RWPE2 (cell line): ENCODE results near the gene FBXL17.

Experiments
- ATAC-seq: fragments of 200-7000 bp; cut with Tn5 transposase; 3 replicates; pipeline ENCODE4 v1.9.1; 2021; ENCODE audit warnings: low read depth
- DNase-seq: peaks from one replicate; pipeline ENCODE4 v3.0.0-alpha.2; 2020; ENCODE audit warnings: low spot score
- H3K27ac ChIP-seq: fragments of 450-650 bp; 2 replicates; pipeline ENCODE4 v1.5.1; 2017; ENCODE audit warnings: mild to moderate bottlenecking; ENCODE audit not compliant: poor library complexity, severe bottlenecking
- H3K27me3 ChIP-seq: fragments of 250-450 bp; sonication (Bioruptor Pico); 2 replicates; pipeline ENCODE4 v1.5.1; 2021; ENCODE audit warnings: mild to moderate bottlenecking, moderate library complexity; ENCODE audit not compliant: insufficient read depth, poor library complexity, severe bottlenecking
- H3K36me3 ChIP-seq: fragments of 250-450 bp; sonication (Bioruptor Pico); 2 replicates; pipeline ENCODE4 v1.5.1; 2020; ENCODE audit warnings: low read depth, mild to moderate bottlenecking, moderate library complexity
- H3K4me1 ChIP-seq: fragments of 250-450 bp; sonication (Bioruptor Pico); 2 replicates; pipeline ENCODE4 v1.5.1; 2021; ENCODE audit warnings: mild to moderate bottlenecking, moderate library complexity; ENCODE audit not compliant: insufficient read depth, poor library complexity, severe bottlenecking
- H3K4me3 ChIP-seq: fragments of 250-450 bp; sonication (Bioruptor Pico); 2 replicates; pipeline ENCODE4 v1.5.1; 2021; ENCODE audit warnings: mild to moderate bottlenecking, moderate library complexity; ENCODE audit not compliant: severe bottlenecking
- H3K9me3 ChIP-seq: fragments of 250-450 bp; sonication (Bioruptor Pico); 2 replicates; pipeline ENCODE4 v1.5.1; 2021; ENCODE audit warnings: mild to moderate bottlenecking, moderate library complexity; ENCODE audit not compliant: severe bottlenecking
- TF ChIP-seq, protein P1 (sequence below): fragments of 450-650 bp; IDR thresholded peaks from one replicate; pipeline ENCODE4 v1.5.1; 2017; ENCODE audit warnings: mild to moderate bottlenecking, moderate library complexity; ENCODE audit not compliant: poor library complexity, severe bottlenecking

Gene FBXL17

DNA sequence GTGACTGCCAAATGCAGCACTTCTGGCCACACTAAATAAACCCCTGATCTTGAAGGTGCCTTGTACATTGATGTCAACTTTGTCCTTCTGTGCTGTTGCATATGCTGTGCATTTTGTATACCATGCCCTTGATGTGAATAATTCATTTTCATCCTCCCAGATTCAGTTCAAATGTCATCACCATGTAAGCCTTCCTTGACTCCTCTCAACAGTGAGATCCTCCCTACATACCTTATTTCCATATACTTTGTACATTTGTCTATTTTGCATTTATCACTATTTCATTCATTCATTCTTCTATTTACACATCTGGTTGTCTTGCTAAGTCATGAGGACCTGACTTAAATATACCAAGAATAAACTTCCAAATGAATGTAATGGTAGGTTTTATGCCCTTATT, 438.0 kb downstream of the FBXL17 start:
- Histone ChIP-seq H3K27me3 (no peaks in the 10 kb centered on the region), H3K27ac (no peak overlapping the region), H3K36me3 (no peaks in the 10 kb centered on the region), H3K9me3 (no peaks in the 10 kb centered on the region), H3K4me3 (no peak overlapping the region), H3K4me1 (no peaks in the 10 kb centered on the region)
- ATAC-seq, result no peak
- TF ChIP-seq, protein P1, sequence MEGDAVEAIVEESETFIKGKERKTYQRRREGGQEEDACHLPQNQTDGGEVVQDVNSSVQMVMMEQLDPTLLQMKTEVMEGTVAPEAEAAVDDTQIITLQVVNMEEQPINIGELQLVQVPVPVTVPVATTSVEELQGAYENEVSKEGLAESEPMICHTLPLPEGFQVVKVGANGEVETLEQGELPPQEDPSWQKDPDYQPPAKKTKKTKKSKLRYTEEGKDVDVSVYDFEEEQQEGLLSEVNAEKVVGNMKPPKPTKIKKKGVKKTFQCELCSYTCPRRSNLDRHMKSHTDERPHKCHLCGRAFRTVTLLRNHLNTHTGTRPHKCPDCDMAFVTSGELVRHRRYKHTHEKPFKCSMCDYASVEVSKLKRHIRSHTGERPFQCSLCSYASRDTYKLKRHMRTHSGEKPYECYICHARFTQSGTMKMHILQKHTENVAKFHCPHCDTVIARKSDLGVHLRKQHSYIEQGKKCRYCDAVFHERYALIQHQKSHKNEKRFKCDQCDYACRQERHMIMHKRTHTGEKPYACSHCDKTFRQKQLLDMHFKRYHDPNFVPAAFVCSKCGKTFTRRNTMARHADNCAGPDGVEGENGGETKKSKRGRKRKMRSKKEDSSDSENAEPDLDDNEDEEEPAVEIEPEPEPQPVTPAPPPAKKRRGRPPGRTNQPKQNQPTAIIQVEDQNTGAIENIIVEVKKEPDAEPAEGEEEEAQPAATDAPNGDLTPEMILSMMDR, result no peak
- no peak for DNase-seq

DNA sequence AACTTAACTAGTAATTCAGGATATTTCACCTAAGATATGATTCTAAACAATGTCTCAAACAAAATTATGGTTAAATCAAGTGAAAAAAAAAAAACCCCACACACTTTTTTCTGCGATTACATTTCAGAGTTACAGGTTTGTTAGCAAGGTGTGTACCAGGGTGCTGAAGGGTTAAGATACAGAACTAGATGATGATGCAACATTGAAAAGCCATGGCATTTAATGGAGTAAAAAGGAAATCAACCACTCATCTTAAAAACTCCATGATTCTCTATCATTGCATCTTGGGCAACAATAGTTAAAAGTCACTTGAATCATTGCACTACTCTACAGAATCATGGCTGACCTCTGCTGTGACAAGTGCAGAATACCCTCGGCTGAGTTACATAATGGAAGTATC, 440.9 kb downstream of the FBXL17 start:
- no peaks in the 10 kb centered on the region for H3K36me3 ChIP-seq
- H3K9me3 ChIP-seq, result no peaks in the 10 kb centered on the region
- DNase-seq (no peak), ATAC-seq (no peak)
- no peaks in the 10 kb centered on the region for H3K4me1 ChIP-seq
- no peak overlapping the region for H3K4me3 ChIP-seq
- H3K27ac ChIP-seq, result no peak overlapping the region
- TF ChIP-seq, protein P1, result no peak
- no peaks in the 10 kb centered on the region for H3K27me3 ChIP-seq

DNA sequence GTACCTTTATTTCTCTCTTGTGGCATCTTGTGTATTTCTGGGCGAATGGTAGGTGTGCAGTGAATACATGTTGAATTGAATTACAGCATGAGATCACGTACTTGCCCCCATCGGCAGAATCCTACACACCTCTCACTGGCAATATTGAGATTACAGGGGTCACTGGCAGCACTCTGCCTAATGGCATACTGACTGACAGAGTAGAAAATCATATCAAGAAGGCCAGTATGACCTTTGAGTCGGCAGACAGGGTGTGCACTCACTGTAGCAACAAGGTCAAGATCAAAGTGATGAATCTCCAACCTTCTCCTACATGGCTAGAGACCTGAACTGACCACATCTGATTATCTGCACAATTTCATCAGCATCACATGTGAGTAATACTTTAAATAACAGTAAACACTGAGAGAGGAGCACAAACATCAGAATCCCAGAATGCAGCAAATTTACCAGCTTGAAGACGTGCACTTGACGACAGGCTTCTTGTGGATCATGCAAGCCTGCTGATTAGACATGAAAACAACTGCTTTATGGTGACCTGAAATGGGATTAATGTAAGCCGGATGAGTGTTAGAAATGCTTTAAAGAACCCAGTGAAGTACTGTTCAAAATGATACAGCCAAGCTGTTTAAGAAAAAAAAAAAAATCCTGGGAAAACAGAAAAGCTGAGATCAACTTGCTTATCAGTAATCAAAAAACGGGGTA, 444.1 kb downstream of the FBXL17 start:
- H3K4me3 ChIP-seq, result no peak overlapping the region
- H3K27ac ChIP-seq, result no peak overlapping the region
- no peaks in the 10 kb centered on the region for H3K9me3 ChIP-seq
- no peaks in the 10 kb centered on the region for H3K27me3 ChIP-seq
- no peaks in the 10 kb centered on the region for H3K4me1 ChIP-seq
- TF ChIP-seq, protein P1, result no peak
- no peak for ATAC-seq
- H3K36me3 ChIP-seq, result no peaks in the 10 kb centered on the region
- no peak for DNase-seq

DNA sequence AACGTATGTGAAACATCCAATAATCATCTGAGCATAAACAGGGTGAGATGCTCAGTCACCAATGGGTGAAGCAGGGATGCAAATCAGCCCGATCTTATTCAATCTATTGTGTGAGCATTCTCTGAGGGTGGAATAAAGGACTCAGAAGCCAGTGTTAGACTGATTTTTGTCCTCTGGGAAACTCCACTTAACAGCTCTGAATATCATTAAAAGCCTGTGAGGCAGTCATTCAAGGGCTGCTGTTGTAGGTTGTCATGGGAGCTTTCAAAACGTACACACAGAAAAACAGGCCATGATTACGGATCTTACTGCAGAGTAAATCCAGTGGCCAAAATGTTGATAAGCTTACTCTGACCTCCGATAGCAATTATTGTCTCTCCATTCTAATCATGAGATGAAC, 444.7 kb downstream of the FBXL17 start:
- H3K27ac ChIP-seq, result no peak overlapping the region
- TF ChIP-seq, protein P1, result no peak
- H3K9me3 ChIP-seq, result no peaks in the 10 kb centered on the region
- H3K27me3 ChIP-seq, result no peaks in the 10 kb centered on the region
- no peak for ATAC-seq
- DNase-seq, result no peak
- no peaks in the 10 kb centered on the region for H3K4me1 ChIP-seq
- H3K4me3 ChIP-seq, result no peak overlapping the region
- H3K36me3 ChIP-seq, result no peaks in the 10 kb centered on the region

DNA sequence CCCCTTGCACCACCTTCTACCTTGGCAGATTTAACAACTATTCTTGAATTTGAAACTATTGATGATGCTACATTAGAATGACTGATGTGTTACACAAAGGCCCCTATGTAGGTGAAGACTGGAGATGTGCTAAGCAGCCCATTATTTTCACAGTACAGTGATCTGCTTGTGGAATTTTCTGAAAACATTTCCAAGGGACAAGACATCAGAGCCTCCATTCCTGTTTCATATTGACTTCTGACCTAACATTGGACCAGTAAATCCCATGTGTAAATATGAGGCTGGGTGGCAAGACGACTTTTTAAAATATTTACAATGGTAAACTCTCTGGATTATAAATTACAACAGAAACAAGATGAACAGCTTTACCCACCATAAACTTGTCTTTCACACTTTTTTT, 445.4 kb downstream of the FBXL17 start:
- Histone ChIP-seq H3K4me3 (no peak overlapping the region), H3K9me3 (no peaks in the 10 kb centered on the region), H3K27me3 (no peaks in the 10 kb centered on the region), H3K4me1 (no peaks in the 10 kb centered on the region), H3K36me3 (no peaks in the 10 kb centered on the region), H3K27ac (no peak overlapping the region)
- DNase-seq (no peak), ATAC-seq (no peak)
- TF ChIP-seq, protein P1, result no peak
